Hypothalamus (tissue), 51 donors: ENCODE measurements around the gene CSGALNACT2.

Experiments
- DNase-seq, 51 donors: peaks; one replicate each; lab custom pipeline; 2025; lab: John Stamatoyannopoulos, UW

CSGALNACT2 gene

GRCh38 chr10:43123361-43124093, 14.7 kb upstream of the CSGALNACT2 start:
- DNase-seq: no peak

- DNase-seq: no peak
Measured at GRCh38 chr10:43124094-43124521, 14.1 kb upstream of the CSGALNACT2 start.

DNA sequence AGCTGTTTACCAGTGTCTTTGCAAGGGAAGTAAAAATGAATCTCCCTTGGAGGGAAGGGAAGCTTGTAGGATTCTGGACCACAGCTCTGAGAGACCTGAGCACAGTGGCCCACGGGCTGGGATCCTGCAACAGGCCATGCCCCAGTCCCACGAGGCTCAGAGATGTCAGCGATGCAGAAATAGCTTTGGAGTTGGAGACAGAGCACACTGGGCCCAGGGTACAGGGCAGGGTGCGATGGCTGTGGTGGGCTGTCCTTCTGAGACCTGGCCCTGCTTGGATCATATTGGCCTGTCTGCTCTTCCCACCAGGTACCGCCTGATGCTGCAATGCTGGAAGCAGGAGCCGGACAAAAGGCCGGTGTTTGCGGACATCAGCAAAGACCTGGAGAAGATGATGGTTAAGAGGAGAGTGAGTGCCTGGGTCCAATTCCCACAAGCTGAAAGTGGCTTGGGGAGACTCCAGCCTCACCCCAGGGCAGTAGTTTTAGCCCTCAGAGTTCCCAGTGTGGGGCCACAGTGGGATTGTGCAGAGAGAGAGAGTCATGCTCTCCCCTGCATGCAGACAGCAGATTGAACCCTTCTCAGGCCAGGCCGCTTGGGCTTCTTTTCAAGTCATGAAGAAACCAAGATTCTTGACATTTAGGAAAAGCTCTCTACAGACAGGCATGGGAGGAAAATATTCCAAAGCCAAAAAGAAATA, 13.5 kb upstream of the CSGALNACT2 start:
- no peak for DNase-seq

GRCh38 chr10:43125274-43125845, 12.9 kb upstream of the CSGALNACT2 start:
- DNase-seq: no peak

DNA sequence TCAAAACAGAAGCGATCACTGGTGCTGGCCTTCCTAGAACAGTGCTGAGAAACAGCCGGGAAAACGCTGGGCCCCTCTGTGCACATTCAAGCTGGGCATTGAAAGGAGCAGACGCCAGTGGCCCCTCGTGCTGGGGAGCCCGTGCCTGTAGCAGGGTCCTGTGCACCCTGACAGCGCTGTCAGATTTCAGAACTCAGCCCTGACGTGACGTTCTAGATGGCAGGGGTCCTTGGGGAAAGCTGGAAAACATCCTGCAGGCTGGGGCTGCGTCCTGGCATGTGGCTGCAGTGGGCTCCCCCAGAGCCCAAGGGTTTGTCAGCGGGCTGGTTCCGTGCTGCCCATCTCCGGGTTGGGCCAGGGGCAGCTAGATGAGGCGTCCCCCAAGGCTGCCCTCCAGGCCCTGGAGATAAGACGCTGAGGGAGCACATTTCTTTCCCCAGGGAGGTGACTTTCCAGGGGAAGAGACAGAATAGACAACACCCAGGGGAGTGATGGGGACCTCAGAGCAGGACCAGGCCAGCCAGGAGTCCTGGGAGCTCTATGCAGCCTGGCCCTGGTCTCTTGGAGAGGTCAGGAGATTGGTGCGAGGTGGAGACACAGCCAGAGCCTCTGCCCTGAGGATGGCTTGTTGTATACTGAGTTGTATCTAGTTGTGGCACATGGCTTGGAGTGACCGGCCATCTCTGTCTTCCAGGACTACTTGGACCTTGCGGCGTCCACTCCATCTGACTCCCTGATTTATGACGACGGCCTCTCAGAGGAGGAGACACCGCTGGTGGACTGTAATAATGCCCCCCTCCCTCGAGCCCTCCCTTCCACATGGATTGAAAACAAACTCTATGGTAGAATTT, 12.1 kb upstream of the CSGALNACT2 start:
- no peak for DNase-seq

- DNase-seq: no peak
Measured at GRCh38 chr10:43126759-43127424, 11.4 kb upstream of the CSGALNACT2 start.

DNA sequence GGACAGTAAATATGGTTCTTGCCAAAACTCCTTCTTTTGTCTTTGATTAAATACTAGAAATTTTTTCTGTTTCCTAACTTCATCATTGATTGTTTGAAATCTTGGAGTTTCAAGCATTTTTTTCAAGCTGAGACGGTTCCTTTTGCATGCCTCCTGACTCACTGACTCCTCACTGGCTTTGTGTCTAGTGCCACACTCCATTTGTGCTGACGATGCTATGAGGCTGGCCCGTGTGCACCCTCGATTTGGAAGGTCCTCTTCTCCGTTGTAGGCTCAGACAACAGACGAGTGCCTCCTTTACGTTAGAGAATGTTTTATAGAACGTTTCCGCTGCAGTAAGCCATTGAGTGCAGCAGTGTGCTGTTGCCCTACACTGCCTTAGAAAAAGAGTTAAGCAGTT, 10.8 kb upstream of the CSGALNACT2 start:
- no peak for DNase-seq

- DNase-seq: no peak
Measured at GRCh38 chr10:43128331-43128730, 9.9 kb upstream of the CSGALNACT2 start.

- DNase-seq: no peak
Measured at GRCh38 chr10:43128958-43129706, 9.1 kb upstream of the CSGALNACT2 start.

- DNase-seq: no peak
Measured at GRCh38 chr10:43130770-43131171, 7.5 kb upstream of the CSGALNACT2 start.

- no peak for DNase-seq
Measured at GRCh38 chr10:43131256-43131655, 7.0 kb upstream of the CSGALNACT2 start.

- no peak for DNase-seq
Measured at GRCh38 chr10:43131906-43132305, 6.3 kb upstream of the CSGALNACT2 start.

- DNase-seq: no peak
Measured at GRCh38 chr10:43132867-43133787, 5.1 kb upstream of the CSGALNACT2 start.

- DNase-seq: no peak
Measured at GRCh38 chr10:43134126-43134905, 3.9 kb upstream of the CSGALNACT2 start.

DNA sequence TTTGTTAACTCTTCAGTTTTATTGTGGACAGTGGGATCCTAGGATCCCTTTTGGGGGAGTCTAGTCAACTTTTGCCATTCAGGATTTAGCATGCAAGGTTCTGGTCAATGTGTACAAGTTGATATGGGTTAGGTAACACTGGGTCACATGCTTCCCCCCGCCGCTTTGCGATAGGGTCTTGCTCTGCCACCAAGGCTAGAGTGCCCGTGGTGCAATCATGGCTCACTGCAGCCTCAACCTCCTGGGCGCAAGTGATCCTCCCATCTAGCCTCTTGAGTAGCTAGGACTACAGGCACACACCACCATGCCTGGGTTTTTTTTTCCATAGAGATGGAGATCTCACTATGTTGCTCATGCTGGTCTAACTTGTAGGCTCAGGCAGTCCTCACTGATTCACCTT, 3.2 kb upstream of the CSGALNACT2 start:
- DNase-seq: no peak

DNA sequence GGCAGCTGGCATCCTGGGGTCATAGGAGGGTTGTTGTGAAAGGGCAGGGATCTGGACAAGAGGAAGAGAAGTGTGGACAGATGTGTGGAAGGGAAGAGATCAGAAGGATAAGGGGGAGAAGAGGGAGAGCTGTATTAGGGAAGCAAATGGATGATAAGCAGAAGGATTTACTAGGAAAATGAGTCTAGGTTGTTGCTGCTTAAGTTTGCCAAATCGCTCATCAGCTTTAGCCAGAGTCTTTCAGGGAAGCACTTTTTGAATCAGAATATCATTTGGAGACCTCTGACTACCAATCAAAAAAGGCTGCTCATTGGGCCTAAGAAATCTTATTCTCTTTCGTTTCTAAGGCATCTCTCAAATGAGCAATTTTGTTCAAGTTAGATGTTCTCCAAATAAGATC, 2.6 kb upstream of the CSGALNACT2 start:
- DNase-seq: no peak

DNA sequence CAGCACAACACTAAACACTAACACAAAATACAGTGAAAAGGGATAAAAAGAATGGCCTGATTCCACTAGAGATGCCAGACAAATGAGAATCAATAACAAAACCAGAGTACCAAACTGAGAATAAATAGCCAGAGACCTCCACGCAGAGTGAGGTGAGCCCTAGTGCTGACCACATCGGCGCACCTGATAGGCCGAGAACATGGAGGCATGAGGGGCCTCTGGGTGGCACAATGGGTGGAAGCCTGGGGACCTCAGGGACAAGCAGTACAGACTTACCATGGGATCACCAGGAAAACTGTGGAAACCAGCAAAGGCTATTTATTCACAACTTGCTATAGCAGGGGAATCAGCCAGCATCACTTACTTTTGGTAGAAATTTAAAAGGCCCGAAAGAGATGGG, 1.8 kb upstream of the CSGALNACT2 start:
- no peak for DNase-seq
